ENCODE results near the gene DYDC1. TPM values are rescaled to one million over a fixed set of nuclear protein-coding genes. Genes with fewer than 3 reads are reported as not detected.
"Not testable (repeated sequence)": the region's sequence is repeated elsewhere in the genome, so short reads cannot be mapped to it uniquely, and the experiment has no call there.

DYDC1 gene
- polyA plus RNA-seq, 1 of the 3 experiments (the other 2 are of a cell fraction): not detected

- DNase-seq; POLR2A ChIA-PET; H3K36me3 ChIP-seq (replicated peaks in 1 of 2; ENCODE audit: control insufficient read depth in 1 of 2, insufficient read depth in 2 of 2, low read length in 1 of 2); H3K9me3 ChIP-seq; H3K9me2 ChIP-seq; H3F3A ChIP-seq (replicated peaks; ENCODE audit: insufficient read depth); H3K27ac ChIP-seq (ENCODE audit: low read depth in 2 of 2, low read length in 1 of 2); H3K9ac ChIP-seq; H3K4me1 ChIP-seq (ENCODE audit: control insufficient read depth in 1 of 2, insufficient read depth in 2 of 2, low read depth in 1 of 2, low read length in 1 of 2); H3K27me3 ChIP-seq (ENCODE audit: insufficient read depth); H3K4me2 ChIP-seq; H2AFZ ChIP-seq (ENCODE audit: low read depth); H3K79me2 ChIP-seq (ENCODE audit: insufficient read depth); H3K4me3 ChIP-seq (ENCODE audit: low read depth in 2 of 2, low read length in 1 of 2); H4K20me1 ChIP-seq (ENCODE audit: insufficient read depth); CTCF ChIA-PET: not testable (repeated sequence)
- WGBS (ENCODE audit: low lambda C conversion rate): 1% methylated on average over 3 of the region's 3 CpGs
Measured at GRCh38 chr10:80305989-80306388, 50.6 kb downstream of the DYDC1 start.

GRCh38 chr10:80296942-80297341, 59.6 kb downstream of the DYDC1 start:
- H3K9me2 ChIP-seq: no peaks in the 10 kb centered on the region
- H3K79me2 ChIP-seq (ENCODE audit: insufficient read depth): no peaks in the 10 kb centered on the region
- H3K4me2 ChIP-seq: no peak overlapping the region
- CTCF ChIA-PET: no interaction called here
- no peaks in the 10 kb centered on the region for H4K20me1 ChIP-seq (ENCODE audit: insufficient read depth)
- no peaks in the 10 kb centered on the region for H3K36me3 ChIP-seq (replicated peaks in 1 of 2; ENCODE audit: control insufficient read depth in 1 of 2, insufficient read depth in 2 of 2, low read length in 1 of 2)
- POLR2A ChIA-PET: no interaction called here
- no peaks in the 10 kb centered on the region for H3K4me1 ChIP-seq (ENCODE audit: control insufficient read depth in 1 of 2, insufficient read depth in 2 of 2, low read depth in 1 of 2, low read length in 1 of 2)
- H3K4me3 ChIP-seq (ENCODE audit: low read depth in 2 of 2, low read length in 1 of 2): no peak overlapping the region
- TF ChIP-seq REST (IDR thresholded peaks at IDR 0.05; ENCODE audit: low read depth, low read length) (no peak), PBX3 (IDR thresholded peaks at IDR 0.05) (no peak), POLR2AphosphoS5 (IDR thresholded peaks at IDR 0.05; ENCODE audit: low read depth, low read length) (no peak), TCF12 (IDR thresholded peaks at IDR 0.05) (no peak), TAF1 (IDR thresholded peaks at IDR 0.05; ENCODE audit: borderline replicate concordance, low read depth, low read length) (no peak), RCOR1 (IDR thresholded peaks at IDR 0.05; ENCODE audit: low read length) (no peak), FOXJ3 (CRISPR knock-in tag; IDR thresholded peaks at IDR 0.05) (no peak), RAD21 (IDR thresholded peaks at IDR 0.05; ENCODE audit: low read length) (no peak), TEAD4 (IDR thresholded peaks at IDR 0.05; ENCODE audit: borderline replicate concordance, insufficient read depth) (no peak), USF2 (IDR thresholded peaks at IDR 0.05; ENCODE audit: borderline replicate concordance, low read depth, low read length) (no peak), GABPA (IDR thresholded peaks at IDR 0.05; ENCODE audit: low read depth) (no peak), JUND (IDR thresholded peaks at IDR 0.05) (no peak)
- H3F3A ChIP-seq (replicated peaks; ENCODE audit: insufficient read depth): no peaks in the 10 kb centered on the region
- no peaks in the 10 kb centered on the region for H3K27me3 ChIP-seq (ENCODE audit: insufficient read depth)
- 17% methylated on average over 3 of the region's 3 CpGs for whole genome bisulfite sequencing (ENCODE audit: low lambda C conversion rate)
- H3K9me3 ChIP-seq: no peaks in the 10 kb centered on the region
- no peak for DNase-seq
- H3K9ac ChIP-seq: no peak overlapping the region
- H3K27ac ChIP-seq (ENCODE audit: low read depth in 2 of 2, low read length in 1 of 2): no peak overlapping the region
- no peak overlapping the region for H2AFZ ChIP-seq (ENCODE audit: low read depth)
